ENCODE results near the gene TMEM63B.

- TF ChIP-seq CTCF (IDR thresholded peaks at IDR 0.05), result no peak
- no peak for TF ChIP-seq POLR2A (IDR thresholded peaks at IDR 0.05)
These were observed 47.7 kb upstream of the TMEM63B start for GRCh38 chr6:44079672-44080071.
